Gastrocnemius medialis (tissue), 4 donors: ENCODE results near the gene MT1H.

Source experiments
- POLR2A ChIP-seq, 2 donors: fragments of 450-650 bp; IDR thresholded peaks; one replicate each; pipeline ENCODE4 v1.6.1; 2017; ENCODE audit warnings: antibody characterized with exemption in 2 of 2, mild to moderate bottlenecking in 2 of 2, moderate library complexity in 2 of 2
- TF ChIP-seq, protein P1 (sequence below), 5 experiments: fragments of 450-650 bp in 3 of 5; fragments of 200-600 bp in 2 of 5; sonication (generic) in 2 of 5; IDR thresholded peaks in 4 of 5; conservative IDR thresholded peaks in 1 of 5; 1 replicate in 4 of 5; 2 replicates in 1 of 5; pipeline ENCODE4 v1.5.1; 2016 to 2019; ENCODE audit warnings: antibody characterized with exemption in 5 of 5, mild to moderate bottlenecking in 3 of 5, moderate library complexity in 3 of 5

DNA sequence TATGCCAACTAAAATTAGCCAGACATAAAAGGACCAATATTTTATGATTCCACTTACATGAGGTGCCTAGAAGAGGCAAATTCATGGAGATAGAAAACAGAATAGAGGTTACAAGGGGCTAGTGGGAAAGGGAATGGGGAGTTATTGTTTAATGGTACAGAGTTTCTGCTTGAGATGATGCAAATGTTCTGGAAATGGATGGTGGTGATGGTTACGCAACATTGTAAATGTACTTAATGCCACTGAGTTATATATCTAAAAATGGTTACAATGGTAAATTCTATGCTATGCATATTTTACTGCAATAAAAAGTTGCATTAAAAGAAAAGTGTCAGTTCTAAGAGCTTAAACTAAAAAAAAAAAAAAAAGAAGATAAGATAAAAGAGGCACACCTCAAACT, 30.6 kb downstream of the MT1H start:
- TF ChIP-seq, protein P1, sequence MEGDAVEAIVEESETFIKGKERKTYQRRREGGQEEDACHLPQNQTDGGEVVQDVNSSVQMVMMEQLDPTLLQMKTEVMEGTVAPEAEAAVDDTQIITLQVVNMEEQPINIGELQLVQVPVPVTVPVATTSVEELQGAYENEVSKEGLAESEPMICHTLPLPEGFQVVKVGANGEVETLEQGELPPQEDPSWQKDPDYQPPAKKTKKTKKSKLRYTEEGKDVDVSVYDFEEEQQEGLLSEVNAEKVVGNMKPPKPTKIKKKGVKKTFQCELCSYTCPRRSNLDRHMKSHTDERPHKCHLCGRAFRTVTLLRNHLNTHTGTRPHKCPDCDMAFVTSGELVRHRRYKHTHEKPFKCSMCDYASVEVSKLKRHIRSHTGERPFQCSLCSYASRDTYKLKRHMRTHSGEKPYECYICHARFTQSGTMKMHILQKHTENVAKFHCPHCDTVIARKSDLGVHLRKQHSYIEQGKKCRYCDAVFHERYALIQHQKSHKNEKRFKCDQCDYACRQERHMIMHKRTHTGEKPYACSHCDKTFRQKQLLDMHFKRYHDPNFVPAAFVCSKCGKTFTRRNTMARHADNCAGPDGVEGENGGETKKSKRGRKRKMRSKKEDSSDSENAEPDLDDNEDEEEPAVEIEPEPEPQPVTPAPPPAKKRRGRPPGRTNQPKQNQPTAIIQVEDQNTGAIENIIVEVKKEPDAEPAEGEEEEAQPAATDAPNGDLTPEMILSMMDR (IDR thresholded peaks at IDR 0.05 in 4 of 5, conservative IDR thresholded peaks at IDR 0.05 in 1 of 5) = no peak
- no peak for TF ChIP-seq POLR2A (IDR thresholded peaks at IDR 0.05)
